Loucy (cell line): ENCODE data around the gene C2orf49.

Experiments
- CTCF ChIP-seq: fragments of 200-600 bp; sonication (generic); conservative IDR thresholded peaks from 2 replicates; pipeline ENCODE4 v1.5.1; 2014; ENCODE audit warnings: mild to moderate bottlenecking, antibody characterized with exemption, low read length
- EZH2phosphoT487 ChIP-seq: fragments of 200-600 bp; IDR thresholded peaks from 2 replicates; pipeline ENCODE4 v1.6.1; 2018; ENCODE audit warnings: antibody characterized with exemption, mild to moderate bottlenecking, moderate library complexity, borderline replicate concordance

- TF ChIP-seq CTCF (no peak), EZH2phosphoT487 (no peak)
Observed at GRCh38 chr2:105294046-105294445, 43.3 kb upstream of the C2orf49 start.
